Skin of body (tissue), 2 donors: ENCODE measurements around the gene RIF1. TPM values are rescaled to one million over a fixed set of nuclear protein-coding genes. Genes with fewer than 3 reads are reported as not detected.

Experiments used
- DNase-seq: peaks from one replicate; lab custom pipeline; 2025; lab: John Stamatoyannopoulos, UW
- total RNA-seq: library from RNA; depleted of rRNA; stranded (reverse); fragments of >200 nt; gene quantifications from one replicate; pipeline ENCODE4 v1.2.3, GENCODE V29; 2014

Gene RIF1, protein sequence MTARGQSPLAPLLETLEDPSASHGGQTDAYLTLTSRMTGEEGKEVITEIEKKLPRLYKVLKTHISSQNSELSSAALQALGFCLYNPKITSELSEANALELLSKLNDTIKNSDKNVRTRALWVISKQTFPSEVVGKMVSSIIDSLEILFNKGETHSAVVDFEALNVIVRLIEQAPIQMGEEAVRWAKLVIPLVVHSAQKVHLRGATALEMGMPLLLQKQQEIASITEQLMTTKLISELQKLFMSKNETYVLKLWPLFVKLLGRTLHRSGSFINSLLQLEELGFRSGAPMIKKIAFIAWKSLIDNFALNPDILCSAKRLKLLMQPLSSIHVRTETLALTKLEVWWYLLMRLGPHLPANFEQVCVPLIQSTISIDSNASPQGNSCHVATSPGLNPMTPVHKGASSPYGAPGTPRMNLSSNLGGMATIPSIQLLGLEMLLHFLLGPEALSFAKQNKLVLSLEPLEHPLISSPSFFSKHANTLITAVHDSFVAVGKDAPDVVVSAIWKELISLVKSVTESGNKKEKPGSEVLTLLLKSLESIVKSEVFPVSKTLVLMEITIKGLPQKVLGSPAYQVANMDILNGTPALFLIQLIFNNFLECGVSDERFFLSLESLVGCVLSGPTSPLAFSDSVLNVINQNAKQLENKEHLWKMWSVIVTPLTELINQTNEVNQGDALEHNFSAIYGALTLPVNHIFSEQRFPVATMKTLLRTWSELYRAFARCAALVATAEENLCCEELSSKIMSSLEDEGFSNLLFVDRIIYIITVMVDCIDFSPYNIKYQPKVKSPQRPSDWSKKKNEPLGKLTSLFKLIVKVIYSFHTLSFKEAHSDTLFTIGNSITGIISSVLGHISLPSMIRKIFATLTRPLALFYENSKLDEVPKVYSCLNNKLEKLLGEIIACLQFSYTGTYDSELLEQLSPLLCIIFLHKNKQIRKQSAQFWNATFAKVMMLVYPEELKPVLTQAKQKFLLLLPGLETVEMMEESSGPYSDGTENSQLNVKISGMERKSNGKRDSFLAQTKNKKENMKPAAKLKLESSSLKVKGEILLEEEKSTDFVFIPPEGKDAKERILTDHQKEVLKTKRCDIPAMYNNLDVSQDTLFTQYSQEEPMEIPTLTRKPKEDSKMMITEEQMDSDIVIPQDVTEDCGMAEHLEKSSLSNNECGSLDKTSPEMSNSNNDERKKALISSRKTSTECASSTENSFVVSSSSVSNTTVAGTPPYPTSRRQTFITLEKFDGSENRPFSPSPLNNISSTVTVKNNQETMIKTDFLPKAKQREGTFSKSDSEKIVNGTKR (N-terminal part only)
- 58.3 TPM for total RNA-seq

DNA sequence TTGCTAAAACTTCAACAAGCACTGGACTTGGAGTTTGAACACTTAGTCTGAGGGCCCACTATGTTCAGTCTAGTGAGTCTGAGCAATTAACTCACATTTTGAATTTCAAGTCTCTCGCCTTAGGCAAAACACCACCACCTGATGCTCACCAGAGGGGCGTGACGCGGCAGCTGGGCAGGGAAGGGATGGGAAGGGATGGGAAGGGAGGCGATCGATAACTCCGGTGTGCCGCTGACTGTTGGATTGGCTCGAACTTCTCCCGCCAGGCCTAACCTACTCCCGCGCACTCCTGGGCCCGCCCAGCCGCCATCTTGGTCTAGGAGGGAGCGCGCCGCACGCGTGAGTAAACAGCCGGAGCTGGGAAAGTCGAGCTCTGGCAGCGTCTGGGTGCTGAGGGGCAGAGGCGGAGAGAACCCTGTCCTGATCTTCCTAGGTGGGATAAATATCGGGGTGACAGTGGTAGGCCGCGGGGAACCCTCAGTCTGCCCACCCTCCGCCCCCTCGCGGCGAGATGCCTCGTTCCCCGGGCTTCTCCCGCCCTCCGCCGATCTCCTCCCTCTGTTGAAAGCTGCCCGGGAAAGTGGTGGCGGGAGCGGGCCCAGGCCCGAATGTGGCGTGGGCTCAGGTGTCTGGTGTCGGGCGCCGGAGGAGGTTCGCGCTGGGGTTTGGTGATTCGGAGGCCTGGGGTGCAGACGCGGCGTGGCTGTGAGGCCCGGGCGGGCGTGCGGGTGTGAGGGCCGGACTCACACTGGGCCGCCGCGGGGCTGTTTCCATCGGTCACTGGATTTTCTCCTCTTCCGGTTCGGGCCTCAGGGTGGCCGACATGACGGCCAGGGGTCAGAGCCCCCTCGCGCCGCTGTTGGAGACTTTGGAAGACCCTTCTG lies at the start of gene RIF1:
Gene RIF1 (plus strand): TSS at position 302 of the 884 bp plus-strand sequence. CDS start 522 bp downstream, at position 824.
- DNase-seq: peak; percentile 89

DNA sequence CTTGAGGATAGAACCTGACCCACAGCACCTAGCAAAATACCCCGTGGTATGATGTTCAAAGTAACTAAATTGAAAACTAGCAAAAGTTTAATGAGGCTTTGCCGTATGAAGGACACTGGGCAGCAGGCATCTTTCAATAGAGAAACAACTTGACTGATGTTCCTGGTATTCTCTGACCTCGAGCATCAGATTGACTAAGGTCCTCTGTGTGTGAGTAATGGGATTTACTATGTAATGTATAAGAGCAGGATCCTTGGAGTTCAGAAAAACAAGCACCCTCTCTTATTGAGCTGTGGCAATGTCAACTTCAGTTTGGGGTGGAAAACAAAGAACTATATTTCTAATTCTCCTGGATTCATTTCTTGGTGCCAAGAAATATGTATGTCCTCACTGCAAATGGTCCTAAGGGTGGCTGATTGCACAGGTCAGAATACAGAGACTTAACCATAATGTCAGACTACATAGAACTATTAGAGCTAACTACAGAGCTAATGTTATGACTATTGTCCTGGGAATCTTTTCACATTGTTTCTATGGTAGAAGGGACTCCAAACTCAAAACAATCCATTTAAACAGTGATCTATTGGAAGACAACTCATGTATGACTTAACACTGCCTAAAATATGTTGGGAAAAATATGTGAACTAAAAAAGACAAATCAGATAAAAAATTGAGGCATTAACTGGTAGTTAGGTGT lies 47.9 kb upstream of the RIF1 start:
- DNase-seq: peak; percentile 5

DNA sequence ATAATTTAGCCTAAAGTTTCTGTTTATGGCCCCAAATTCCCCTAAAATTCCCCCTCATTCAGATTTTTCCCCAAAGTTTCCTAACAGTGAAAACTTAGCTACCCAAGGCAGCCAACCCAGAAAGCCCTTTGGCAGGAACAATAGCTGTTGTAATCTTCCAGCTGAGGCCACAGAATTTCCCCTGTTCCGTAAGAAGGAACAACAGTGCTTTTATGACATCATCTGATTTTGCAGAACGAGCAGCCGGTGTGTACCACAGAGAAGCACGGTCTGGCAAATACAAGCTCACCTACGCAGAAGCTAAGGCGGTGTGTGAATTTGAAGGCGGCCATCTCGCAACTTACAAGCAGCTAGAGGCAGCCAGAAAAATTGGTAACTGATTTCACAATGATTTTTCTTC lies 46.0 kb upstream of the RIF1 start:
- DNase-seq: peak; percentile 5

DNA sequence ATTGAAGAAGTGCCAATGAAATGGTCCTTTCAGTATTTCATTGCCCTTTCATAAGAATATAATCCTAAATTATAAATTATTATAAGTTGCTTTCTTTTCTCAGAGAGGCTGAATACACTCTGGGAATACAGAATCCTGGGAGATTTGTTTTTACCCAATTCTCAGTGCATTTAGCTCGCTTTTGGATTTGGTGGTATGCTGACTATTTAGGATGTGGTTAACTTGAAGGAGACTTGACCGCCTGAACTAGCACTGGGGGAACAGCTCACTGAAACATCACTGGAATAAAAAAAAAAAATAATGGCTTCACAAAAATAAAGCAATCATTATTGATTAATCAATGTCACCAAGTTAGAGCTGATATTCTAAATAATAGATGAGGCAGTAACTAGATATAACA lies 42.1 kb upstream of the RIF1 start:
- no peak for DNase-seq

DNA sequence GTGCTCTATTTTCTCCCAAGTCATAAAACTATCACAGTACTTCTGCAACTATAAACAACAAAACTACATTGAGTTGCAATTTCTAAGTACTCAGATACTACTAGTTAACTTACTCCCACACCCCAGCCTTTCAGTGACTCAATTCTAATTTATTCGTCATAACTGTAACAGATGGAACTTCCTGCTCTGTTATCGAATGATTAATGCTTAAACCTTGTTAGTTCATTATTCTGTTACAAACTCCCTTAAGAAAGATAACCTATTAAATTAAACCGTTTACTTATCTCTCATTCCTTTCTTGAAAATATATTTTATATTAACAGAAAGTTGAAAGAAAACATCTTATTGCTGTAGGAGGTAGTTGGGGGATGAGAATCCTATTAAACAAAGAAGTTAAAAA lies 35.3 kb upstream of the RIF1 start:
- no peak for DNase-seq

DNA sequence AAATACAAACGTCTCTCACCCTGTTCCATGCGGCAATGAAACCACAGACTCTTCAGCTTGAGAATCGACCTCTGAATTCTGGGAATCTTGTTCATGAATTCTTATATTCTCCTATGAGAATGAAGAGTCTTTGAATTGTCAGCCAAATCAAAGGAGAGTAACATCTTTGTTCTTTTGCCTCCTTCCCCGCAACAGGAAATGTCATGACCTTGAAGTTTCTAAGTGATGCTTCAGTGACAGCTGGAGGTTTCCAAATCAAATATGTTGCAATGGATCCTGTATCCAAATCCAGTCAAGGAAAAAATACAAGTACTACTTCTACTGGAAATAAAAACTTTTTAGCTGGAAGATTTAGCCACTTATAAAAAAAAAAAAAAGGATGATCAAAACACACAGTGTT lies 30.5 kb upstream of the RIF1 start:
- no peak for DNase-seq

DNA sequence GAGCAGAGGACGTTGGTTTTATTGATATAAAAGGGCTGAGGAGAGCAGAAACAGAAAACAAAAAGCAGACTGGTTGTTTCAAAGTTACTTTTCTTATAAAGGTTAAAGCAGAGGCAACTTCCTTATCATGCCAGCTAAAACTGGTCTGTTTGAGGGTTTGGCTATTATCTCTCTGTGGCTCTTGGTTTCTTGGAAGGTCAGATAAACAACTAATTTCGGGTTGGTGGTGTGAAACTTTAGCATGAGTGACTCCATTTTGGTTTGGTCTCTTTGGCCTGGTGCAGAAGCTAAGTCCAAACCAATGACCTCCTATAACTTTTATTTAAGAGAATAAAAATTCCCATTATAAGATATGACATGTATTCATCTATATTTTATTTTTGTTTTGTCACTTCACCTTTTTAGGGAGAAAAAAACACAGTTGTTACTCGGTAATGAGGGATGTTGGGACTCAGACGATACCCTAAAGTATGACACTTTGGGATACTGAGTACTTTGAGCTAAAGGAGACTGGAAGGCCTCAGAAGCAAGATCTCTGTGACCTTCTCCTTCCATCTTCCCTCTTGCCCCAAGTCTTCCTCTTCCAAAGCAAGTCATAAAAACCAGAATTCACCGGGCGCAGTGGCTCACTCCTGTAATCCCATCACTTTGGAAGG lies 29.0 kb upstream of the RIF1 start:
- no peak for DNase-seq

DNA sequence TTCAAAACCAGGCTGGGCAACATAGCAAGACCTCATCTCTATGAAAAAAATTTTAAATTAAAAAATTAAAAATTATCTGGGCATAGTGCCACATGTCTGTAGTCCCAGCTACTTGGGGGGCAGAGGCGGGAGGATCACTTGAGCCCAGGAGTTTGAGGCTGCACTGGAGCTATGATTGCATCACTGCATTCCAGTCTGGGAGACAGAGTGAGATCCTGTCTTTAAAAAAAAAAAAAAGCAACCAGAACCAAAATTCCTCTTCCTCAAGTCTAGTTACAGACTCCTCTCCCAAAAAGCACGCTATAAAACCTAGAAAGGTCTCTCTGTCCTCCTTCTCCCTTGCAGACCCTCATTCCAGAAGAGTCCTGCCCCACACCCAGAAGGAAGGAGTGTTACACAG lies 28.4 kb upstream of the RIF1 start:
- DNase-seq: no peak

DNA sequence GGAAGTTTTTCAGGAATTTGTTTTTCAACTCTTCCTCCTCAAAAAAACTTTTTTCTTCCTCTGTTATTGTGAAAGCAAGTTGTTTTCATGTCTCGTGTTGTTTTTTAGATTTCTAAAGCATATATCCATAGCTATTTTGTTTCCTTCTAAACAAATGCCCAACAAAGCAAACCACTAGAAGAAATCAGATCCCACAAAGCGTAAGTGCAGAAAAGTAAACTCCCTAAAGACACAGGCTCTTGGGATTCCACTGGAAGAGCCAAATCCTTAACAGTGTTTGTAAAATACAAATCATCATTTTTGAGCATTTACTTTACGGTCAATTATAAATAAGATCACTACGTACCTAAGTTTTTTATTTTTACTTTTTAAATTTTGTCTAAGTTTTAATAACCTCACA lies 21.7 kb upstream of the RIF1 start:
- DNase-seq: no peak

DNA sequence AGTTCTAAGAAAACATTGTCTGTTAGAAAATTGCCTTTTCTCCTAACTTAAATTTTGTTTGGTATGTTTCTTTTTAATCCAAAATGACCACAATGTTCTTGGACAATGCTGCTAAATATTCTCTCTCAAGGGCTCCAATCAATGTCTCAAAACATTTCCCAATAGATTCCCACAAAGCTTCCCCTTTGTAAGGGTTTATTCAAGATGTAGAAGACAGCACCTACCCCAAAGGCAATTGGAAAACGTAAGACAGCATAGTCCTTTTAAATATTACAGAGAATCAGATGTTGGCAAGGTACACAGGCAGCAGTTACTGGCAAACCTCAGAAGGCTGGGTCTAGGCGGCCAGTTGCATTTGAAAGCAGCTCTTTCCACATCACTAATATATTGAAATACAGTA lies 18.3 kb upstream of the RIF1 start:
- no peak for DNase-seq

DNA sequence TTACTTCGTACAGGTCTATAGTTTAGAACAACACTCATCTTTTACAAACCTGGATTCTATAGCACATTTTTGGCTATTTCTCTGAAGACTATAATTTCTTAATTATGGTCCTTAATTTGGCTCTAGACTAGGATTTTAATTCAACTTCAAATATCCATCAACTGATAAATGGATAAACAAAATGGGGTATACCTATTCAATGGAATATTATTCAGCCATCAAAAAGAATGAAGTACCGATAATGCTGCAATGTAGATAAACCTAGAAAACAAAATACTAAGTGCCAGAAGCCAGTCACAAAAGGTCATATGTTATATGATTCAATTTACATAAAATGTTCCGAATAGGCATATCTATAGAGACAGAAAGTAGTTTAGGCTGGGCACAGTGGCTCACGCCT lies 15.2 kb upstream of the RIF1 start:
- no peak for DNase-seq

DNA sequence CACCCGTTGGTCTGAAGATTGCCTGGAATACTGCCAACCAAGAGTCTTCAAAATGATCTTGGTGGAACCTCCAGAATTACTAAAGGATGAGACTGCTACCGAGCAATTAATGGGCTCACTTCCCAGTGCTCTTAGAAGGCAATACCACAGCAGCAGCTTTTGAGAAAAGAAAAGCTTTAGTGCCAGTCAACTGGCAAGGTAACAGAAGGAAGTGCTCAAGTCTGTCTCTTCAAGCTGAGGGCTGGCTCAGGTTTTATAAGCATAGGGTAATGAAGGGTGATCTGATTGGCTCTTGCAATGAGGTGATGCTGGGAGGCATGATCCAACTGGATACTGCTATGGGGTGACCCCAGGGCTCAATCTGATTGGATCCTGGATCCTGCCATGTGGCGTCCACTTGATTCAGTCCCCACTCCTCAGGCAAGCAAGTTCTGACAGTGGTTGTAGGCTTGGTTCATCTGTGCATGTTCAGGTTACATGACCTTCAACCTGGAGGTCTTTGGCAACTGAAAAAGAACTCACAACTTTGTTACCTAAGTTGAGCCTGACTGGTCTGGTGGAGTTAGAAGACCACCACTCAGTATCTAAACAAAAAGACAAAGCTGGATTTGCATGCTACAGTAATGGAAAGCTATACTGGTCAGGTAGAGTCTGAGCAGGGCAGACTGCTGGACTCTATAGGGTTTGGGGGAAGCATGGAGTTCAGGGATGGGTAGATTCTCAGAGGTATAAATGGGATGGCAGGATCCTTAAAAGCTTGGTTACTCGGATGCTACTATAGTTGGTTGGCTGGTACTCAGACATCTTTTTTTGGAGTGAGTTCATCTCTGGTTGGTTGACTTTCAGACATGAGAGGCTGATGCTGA lies 14.0 kb upstream of the RIF1 start:
- DNase-seq: no peak

DNA sequence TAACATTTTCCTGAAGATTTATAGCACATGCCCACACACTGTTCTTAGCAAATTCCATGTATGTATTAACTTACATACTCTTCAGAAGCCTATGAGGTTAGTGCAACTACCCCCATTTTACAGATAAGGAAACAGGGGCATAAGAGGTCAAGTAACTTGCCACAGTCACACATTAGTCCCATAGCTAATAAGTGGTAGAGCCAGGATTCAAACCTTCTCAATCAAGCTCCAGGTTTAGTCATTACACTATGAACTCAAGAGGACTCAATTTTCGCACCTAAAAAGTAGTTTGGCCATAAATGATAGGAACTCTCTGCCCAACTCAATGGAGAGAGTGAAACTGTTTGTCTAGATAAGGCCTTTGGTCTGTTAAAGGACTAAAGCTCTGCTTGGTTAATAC lies 9.7 kb upstream of the RIF1 start:
- DNase-seq: no peak

DNA sequence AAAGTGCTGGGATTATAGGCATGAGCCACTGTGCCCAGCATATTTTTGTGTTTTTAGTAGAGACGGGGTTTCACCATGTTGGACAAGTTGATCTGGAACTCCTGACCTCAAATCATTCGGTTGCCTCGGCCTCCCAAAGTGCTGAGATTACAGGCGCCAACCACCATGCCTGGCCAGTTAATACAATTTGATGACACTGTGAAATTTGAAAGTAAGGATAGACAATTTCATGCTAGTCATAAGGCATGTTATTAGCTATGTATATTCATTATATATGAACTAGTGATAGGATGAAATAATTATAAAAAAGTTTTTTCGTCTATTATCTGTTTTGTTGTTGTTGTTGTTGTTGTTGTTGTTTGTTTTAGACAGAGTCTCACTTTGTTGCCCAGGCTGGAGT lies 8.6 kb upstream of the RIF1 start:
- DNase-seq: no peak

DNA sequence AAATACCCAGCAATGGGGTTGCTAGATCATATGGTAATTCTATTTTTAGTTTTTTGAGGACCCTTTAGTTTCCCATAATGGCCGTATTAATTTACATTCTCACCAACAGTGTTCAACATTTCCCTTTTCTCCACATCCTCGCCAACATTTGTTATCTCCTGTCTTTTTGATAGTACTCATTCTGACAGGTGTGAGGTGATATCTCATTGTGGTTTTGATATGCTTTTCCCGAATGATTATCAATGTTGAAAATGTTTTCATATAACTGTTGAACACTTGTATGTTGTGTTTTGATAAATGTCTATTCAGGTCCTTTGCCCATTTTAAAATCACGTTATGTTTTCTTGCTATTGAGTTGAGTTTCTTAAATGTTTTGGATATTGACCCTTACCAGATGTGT lies 5.8 kb upstream of the RIF1 start:
- no peak for DNase-seq

DNA sequence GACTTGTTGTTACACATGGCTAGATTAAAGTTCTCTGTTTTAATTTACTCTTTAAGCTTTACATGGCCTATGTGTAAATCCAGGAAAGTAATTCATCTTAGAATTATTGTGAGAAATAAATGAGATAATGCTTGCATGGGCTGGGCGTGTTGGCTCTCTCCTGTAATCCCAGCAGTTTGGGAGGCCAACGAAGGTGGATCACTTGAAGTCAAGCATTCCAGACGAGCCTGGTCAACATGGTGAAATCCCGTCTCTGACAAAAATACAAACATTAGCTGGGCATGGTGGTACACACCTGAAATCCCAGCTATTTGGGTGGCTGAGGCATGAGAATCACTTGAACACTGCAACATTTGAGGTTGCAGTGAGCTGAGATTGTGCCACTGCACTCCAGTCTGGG lies 4.3 kb upstream of the RIF1 start:
- DNase-seq: no peak

DNA sequence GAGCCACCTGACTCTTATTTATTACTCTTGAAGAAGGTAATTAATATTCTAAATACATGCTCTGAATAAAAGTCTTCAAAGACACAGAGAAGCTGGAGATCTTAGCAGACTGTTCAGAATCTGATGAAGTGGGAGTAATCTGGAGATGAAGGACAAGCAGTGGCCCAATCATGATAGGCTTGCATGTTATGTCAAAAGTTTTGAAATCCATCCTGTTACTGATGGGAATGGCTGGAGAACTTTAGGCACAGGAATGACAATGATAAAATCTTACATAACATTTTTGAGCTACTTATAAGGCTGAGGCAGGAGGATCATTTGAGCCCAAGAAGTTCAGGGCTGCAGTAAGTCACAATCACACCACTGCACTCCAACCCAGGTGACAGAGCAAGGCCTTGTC lies 2.4 kb upstream of the RIF1 start:
- no peak for DNase-seq

DNA sequence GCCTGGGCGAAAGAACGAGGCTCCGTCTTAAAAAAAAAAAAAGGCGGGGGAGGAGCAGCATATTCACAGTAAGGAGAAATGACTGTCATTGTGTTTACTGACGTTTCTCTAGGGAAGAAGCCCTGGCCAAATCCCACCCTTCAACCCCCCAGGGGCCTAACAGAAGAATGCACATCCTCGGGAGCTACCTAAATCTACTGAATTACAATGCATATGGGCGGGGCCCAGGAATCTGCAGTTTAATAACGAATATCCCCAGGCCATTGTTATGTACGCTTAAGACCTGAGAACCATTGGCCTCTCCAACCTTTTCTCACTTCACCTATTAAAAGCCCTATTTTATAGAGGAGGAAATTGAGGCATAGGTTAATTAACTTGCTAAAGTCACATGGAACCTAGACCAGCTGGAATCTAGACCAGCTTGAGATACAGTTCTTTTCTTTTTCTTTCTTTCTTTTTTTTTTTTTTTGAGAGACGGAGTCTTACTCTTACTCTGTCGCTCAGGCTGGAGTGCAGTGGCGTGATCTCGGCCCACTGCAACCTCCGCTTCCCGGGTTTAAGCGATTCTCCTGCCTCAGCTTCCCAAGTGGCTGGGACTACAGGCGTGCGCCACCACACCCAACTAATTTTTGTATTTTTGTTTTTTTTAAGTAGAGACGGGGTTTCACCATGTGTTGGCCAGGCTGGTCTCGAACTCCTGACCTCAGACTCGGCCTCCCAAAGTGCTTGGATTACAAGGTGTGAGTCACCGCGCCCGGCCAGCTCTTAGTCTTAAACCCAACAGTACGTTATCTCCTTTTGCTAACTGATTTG lies 708 bp upstream of the RIF1 start:
- DNase-seq: no peak
